GM12874 (cell line): ENCODE measurements around the gene DEFB112.

Source experiments
- TF ChIP-seq, protein P1 (sequence below): IDR thresholded peaks from 2 replicates; pipeline ENCODE4 v1.5.1; 2011; ENCODE audit warnings: low read depth, mild to moderate bottlenecking, control low read depth, low read length, moderate library complexity; ENCODE audit not compliant: insufficient read depth

Gene DEFB112

DNA sequence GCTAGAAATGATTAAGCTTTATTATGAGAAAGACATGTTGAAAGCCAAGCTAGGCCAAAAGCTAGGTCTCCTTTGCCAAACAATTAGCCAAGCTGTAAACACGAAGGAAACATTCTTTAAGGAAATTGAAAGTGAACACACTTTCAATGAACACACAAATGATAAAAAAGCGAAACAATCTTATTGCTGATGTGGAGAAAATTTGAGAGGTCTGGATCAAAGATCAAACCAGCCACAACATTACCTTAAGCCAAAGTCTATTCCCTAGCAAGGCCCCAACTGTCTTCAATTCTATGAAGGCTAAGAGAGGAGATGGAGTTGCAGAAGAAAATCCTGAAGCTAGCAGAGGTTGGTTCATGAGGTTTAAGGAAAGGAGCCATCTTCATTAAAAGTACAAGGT lies 40.2 kb upstream of the DEFB112 start:
- TF ChIP-seq, protein P1, sequence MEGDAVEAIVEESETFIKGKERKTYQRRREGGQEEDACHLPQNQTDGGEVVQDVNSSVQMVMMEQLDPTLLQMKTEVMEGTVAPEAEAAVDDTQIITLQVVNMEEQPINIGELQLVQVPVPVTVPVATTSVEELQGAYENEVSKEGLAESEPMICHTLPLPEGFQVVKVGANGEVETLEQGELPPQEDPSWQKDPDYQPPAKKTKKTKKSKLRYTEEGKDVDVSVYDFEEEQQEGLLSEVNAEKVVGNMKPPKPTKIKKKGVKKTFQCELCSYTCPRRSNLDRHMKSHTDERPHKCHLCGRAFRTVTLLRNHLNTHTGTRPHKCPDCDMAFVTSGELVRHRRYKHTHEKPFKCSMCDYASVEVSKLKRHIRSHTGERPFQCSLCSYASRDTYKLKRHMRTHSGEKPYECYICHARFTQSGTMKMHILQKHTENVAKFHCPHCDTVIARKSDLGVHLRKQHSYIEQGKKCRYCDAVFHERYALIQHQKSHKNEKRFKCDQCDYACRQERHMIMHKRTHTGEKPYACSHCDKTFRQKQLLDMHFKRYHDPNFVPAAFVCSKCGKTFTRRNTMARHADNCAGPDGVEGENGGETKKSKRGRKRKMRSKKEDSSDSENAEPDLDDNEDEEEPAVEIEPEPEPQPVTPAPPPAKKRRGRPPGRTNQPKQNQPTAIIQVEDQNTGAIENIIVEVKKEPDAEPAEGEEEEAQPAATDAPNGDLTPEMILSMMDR, result no peak

DNA sequence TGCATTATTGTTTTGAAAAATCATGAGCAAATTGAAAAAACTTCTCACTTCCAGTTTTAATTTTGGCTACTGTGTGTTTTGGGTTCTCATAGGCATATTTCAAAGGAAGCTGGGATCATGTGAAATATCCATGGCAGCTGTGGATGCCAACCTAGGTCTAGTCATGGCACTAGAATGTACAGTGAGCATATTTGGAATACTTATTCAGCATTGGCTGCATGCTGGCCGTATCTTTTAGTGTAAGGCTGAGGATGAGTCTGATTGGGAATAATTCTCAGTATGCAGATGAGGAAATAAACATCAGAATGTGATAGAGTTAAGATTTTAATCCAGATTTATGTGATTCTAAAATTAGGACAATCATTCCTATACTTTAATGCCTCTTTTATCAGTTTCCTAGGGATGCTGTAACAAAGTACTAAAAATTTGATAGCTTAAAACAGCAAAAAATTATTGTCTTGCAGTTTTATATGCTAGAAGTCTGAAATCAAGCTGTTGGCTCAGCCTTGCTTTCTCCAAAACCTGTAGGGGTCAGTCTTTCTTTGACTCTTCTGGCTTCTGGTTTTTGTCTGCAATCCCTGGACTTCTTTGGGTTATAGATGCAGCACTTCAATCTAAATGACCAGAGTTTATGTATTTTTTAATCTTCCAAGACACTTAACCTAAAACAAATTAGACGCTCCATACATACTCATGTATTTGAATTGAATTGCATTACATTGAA lies 37.7 kb upstream of the DEFB112 start:
- TF ChIP-seq, protein P1, result no peak

DNA sequence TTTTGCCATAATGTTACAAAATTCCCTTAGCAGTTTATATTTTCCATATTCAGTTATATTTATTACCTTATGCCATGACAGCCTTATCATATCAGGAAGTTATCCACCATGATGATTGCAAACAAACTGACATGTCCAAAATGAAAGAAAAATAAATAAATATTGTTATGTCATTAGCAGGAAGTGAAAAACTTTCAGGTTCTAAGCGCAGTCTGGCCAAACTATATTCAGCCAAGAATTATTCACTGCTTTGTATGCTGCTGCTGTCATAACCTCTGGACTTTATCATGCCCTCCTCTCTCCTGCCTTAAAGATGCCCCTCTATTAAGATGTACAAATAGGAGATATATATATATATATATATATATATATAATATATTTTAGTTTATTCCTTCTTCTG lies 27.7 kb upstream of the DEFB112 start:
- TF ChIP-seq, protein P1, result no peak

DNA sequence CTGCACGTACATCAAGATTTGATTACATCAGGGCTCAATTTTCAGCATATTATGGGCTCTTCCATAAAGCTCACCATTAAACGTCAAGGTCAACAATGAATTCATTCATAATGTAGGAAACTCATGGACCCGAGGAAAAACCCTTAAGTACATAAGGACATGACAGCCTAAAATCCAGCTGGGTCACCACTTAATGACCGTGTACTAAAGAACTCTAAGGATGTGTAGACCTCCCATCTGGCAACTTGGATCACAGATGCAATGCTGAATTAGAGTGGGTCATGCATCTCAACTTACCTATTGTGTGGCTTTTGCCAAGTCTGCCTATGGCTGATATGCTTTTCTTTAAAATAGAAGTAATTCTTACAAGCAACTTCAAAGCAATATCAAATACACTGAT lies 26.7 kb upstream of the DEFB112 start:
- TF ChIP-seq, protein P1, result no peak

DNA sequence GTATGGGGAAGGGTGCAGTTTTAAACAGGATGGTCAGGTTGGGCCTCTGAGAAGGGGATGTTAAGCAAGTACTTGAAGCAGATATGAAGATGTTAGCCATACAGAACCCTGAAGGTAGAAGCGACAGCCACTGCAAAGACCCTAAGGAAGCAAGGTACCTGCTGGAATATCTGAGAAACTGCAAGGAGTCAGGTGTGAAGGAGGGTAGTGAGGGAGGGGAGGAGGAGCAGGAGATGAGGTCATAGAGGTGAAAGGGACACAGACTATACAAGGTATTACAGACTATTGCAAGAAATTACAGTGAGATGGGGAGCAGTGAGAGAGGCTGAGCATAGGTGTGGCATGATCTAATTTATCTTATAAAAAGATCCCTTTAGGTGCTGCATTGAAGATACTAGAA lies 22.2 kb upstream of the DEFB112 start:
- TF ChIP-seq, protein P1, result no peak

DNA sequence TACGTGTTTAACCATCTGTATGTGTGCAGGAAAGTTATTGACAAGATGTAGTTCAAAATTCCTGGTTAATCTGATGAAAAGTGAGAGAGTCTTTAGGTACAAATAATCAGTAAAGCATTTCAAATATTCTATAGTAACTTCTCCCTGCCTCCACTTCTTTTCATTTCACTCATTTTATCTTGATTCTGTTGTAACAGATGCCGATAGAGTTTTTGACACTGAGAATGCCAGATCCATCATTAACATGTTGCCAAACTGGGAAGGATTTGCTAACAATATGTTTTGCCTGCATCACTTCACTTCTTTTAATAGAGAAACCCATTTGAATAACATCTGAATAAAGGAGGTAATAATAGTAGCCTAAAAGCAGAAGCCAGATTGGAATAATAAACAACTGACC lies 20.4 kb upstream of the DEFB112 start:
- TF ChIP-seq, protein P1, result no peak

DNA sequence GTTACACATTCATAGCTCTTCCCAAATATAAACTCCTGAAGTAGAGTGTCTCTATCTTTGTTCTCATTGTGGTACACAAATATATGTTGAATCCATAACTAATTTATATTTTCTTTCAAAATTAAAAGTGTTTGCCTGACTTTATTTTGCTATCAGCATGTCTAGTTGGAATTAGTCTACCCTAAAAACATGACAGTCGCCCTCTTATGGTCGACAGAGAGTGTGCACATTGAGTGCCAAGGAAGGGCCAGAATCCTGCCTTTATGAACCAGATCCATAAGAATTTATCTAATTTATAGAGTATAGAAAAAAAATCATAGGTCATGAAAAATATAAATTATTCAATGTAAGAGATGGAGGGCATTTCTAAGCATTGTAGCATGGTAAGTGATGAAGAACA lies 12.3 kb upstream of the DEFB112 start:
- TF ChIP-seq, protein P1, result peak; percentile 32; the same call in 1 of the 2 replicates
